HL-60 (cell line): Measurements from ENCODE around the gene GAB4.

Experiments
- CTCF ChIP-seq: IDR thresholded peaks from one replicate; pipeline ENCODE4 v1.5.1; 2011; ENCODE audit warnings: low read length, control low read depth, inconsistent platforms; ENCODE audit not compliant: insufficient read depth
- GABPA ChIP-seq: IDR thresholded peaks from 2 replicates; pipeline ENCODE4 v1.6.1; 2012; ENCODE audit warnings: low read depth
- POLR2AphosphoS5 ChIP-seq: IDR thresholded peaks from 2 replicates; pipeline ENCODE4 v1.6.1; 2012; ENCODE audit warnings: low read depth
- REST ChIP-seq: IDR thresholded peaks from 2 replicates; pipeline ENCODE4 v1.6.1; 2012; ENCODE audit warnings: low read depth; ENCODE audit not compliant: insufficient replicate concordance

GRCh38 chr22:17013396-17014100 is 5.5 kb upstream of the GAB4 start:
- TF ChIP-seq CTCF: no peak
- TF ChIP-seq POLR2AphosphoS5: no peak
- TF ChIP-seq REST: no peak
- TF ChIP-seq GABPA: no peak
